GM23338 (cell line): ENCODE data around the gene GNA12.

Experiments used
- CTCF ChIP-seq, 2 experiments: fragments of 200-600 bp in 1 of 2; sonication (generic) in 1 of 2; conservative IDR thresholded peaks; 2 replicates each; pipeline versions ENCODE4 v1.5.1 to v1.6.1; 2016 to 2017; ENCODE audit warnings: antibody characterized with exemption in 2 of 2, low read depth in 2 of 2, mild to moderate bottlenecking in 2 of 2, moderate library complexity in 1 of 2
- EZH2 ChIP-seq: fragments of 200-600 bp; sonication (generic); IDR thresholded peaks from one replicate; pipeline ENCODE4 v1.8.0; 2017; ENCODE audit warnings: antibody characterized with exemption, mild to moderate bottlenecking, low read depth; ENCODE audit not compliant: unreplicated experiment
- JUNB ChIP-seq: IDR thresholded peaks from one replicate; pipeline ENCODE4 v1.6.1; 2016; ENCODE audit warnings: antibody characterized with exemption; ENCODE audit not compliant: unreplicated experiment

DNA sequence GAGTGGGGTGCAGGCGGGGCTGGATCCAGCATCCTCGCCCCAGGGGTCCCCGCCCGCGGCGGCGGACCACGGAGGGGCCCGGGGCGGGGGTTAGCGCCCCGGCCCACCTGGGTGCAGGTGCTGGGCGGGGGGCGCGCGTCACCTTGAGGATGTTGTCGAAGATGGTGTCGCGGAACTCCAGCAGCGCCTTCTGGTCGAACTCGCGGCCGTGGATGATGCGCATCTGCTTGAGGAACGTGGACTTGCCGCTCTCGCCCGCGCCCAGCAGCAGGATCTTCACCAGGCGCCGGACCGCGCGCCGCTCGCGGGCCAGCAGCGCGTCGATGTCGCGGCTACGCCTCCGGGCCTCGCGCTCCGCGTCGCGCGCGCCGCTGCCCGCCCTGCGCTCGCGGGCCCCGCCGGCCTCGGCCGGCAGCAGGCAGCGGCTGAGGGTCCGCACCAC is 376 bp downstream of the GNA12 start:
- TF ChIP-seq CTCF (conservative IDR thresholded peaks at IDR 0.05; ENCODE audit: low read depth in 2 of 2) = no peak
- no peak for TF ChIP-seq JUNB
- no peak for TF ChIP-seq EZH2
